ENCODE measurements around the gene ABCA3. TPM values are rescaled to one million over a fixed set of nuclear protein-coding genes. Genes with fewer than 3 reads are reported as not detected.

ABCA3 gene
- total RNA-seq, 1 donor = 1.4 TPM

- DNase-seq (ENCODE audit: insufficient read length, low spot score, missing footprints) = no peak
- H3K4me2 ChIP-seq (ENCODE audit: insufficient read depth, low read length) = no peak overlapping the region
Observed at GRCh38 chr16:2235695-2236336, 104.7 kb downstream of the ABCA3 start.

GRCh38 chr16:2235234-2235651 is 105.3 kb downstream of the ABCA3 start:
- no peak for TF ChIP-seq CTCF (IDR thresholded peaks at IDR 0.05; ENCODE audit: extremely low read depth, low read depth, low read length)
- H4K20me1 ChIP-seq (ENCODE audit: insufficient read depth, low read length) = peaks cover 23% of the 10 kb centered on the region
- peaks cover 23% of the 10 kb centered on the region for H3K36me3 ChIP-seq (ENCODE audit: insufficient read depth, low read length)
- no peak overlapping the region for H3K4me2 ChIP-seq (ENCODE audit: insufficient read depth, low read length)
- no peak overlapping the region for H3K4me3 ChIP-seq (ENCODE audit: insufficient read depth, low read length)
- H3K79me2 ChIP-seq (ENCODE audit: insufficient read depth, low read length) = no peaks in the 10 kb centered on the region
- no peak overlapping the region for H3K27ac ChIP-seq (ENCODE audit: low read depth, low read length)
- peaks cover 6% of the 10 kb centered on the region for H3K4me1 ChIP-seq (ENCODE audit: insufficient read depth, low read length)
- DNase-seq (ENCODE audit: insufficient read length, low spot score, missing footprints) = no peak
- no peak overlapping the region for H2AFZ ChIP-seq (ENCODE audit: low read length)
- H3K27me3 ChIP-seq (ENCODE audit: insufficient read depth, low read length) = peaks cover 13% of the 10 kb centered on the region
- H3K9me3 ChIP-seq (ENCODE audit: low read depth, low read length) = no peaks in the 10 kb centered on the region

More at GRCh38 chr16:2235695-2236336, 104.7 kb downstream of the ABCA3 start:
- Histone ChIP-seq H3K27ac (ENCODE audit: low read depth, low read length) (no peak overlapping the region), H3K4me3 (ENCODE audit: insufficient read depth, low read length) (no peak overlapping the region), H2AFZ (ENCODE audit: low read length) (no peak overlapping the region), H3K36me3 (ENCODE audit: insufficient read depth, low read length) (peaks cover 23% of the 10 kb centered on the region), H3K9me3 (ENCODE audit: low read depth, low read length) (no peaks in the 10 kb centered on the region), H3K4me1 (ENCODE audit: insufficient read depth, low read length) (peaks cover 6% of the 10 kb centered on the region), H4K20me1 (ENCODE audit: insufficient read depth, low read length) (peaks cover 22% of the 10 kb centered on the region), H3K79me2 (ENCODE audit: insufficient read depth, low read length) (no peaks in the 10 kb centered on the region), H3K27me3 (ENCODE audit: insufficient read depth, low read length) (peaks cover 13% of the 10 kb centered on the region)
- no peak for TF ChIP-seq CTCF (IDR thresholded peaks at IDR 0.05; ENCODE audit: extremely low read depth, low read depth, low read length)

- H3K4me2 ChIP-seq (ENCODE audit: insufficient read depth, low read length) = no peak overlapping the region
- H3K79me2 ChIP-seq (ENCODE audit: insufficient read depth, low read length) = peaks cover 3% of the 10 kb centered on the region
- H3K36me3 ChIP-seq (ENCODE audit: insufficient read depth, low read length) = peaks cover 27% of the 10 kb centered on the region
- H3K27ac ChIP-seq (ENCODE audit: low read depth, low read length) = no peak overlapping the region
- no peak for DNase-seq (ENCODE audit: insufficient read length, low spot score, missing footprints)
- no peak overlapping the region for H3K4me3 ChIP-seq (ENCODE audit: insufficient read depth, low read length)
- peaks cover 6% of the 10 kb centered on the region for H3K4me1 ChIP-seq (ENCODE audit: insufficient read depth, low read length)
- H4K20me1 ChIP-seq (ENCODE audit: insufficient read depth, low read length) = peaks cover 25% of the 10 kb centered on the region
- H3K27me3 ChIP-seq (ENCODE audit: insufficient read depth, low read length) = peaks cover 13% of the 10 kb centered on the region
- TF ChIP-seq CTCF (IDR thresholded peaks at IDR 0.05; ENCODE audit: extremely low read depth, low read depth, low read length) = no peak
- H2AFZ ChIP-seq (ENCODE audit: low read length) = no peak overlapping the region
- H3K9me3 ChIP-seq (ENCODE audit: low read depth, low read length) = no peaks in the 10 kb centered on the region
Observed at GRCh38 chr16:2234813-2235170, 105.7 kb downstream of the ABCA3 start.

- peaks cover 13% of the 10 kb centered on the region for H3K27me3 ChIP-seq (ENCODE audit: insufficient read depth, low read length)
- TF ChIP-seq CTCF (IDR thresholded peaks at IDR 0.05; ENCODE audit: extremely low read depth, low read depth, low read length) = no peak
- no peak for DNase-seq (ENCODE audit: insufficient read length, low spot score, missing footprints)
- H4K20me1 ChIP-seq (ENCODE audit: insufficient read depth, low read length) = peaks cover 30% of the 10 kb centered on the region
- peaks cover 6% of the 10 kb centered on the region for H3K4me1 ChIP-seq (ENCODE audit: insufficient read depth, low read length)
- H3K4me2 ChIP-seq (ENCODE audit: insufficient read depth, low read length) = no peak overlapping the region
- no peak overlapping the region for H3K4me3 ChIP-seq (ENCODE audit: insufficient read depth, low read length)
- H3K27ac ChIP-seq (ENCODE audit: low read depth, low read length) = no peak overlapping the region
- H3K79me2 ChIP-seq (ENCODE audit: insufficient read depth, low read length) = peaks cover 9% of the 10 kb centered on the region
- H3K9me3 ChIP-seq (ENCODE audit: low read depth, low read length) = no peaks in the 10 kb centered on the region
- H3K36me3 ChIP-seq (ENCODE audit: insufficient read depth, low read length) = peaks cover 33% of the 10 kb centered on the region
- H2AFZ ChIP-seq (ENCODE audit: low read length) = no peak overlapping the region
Observed at GRCh38 chr16:2233872-2234812, 106.4 kb downstream of the ABCA3 start.
